Ascending aorta (tissue), 2 donors: ENCODE results near the gene WNT6. TPM values are rescaled to one million over a fixed set of nuclear protein-coding genes. Genes with fewer than 3 reads are reported as not detected.

Source experiments
- DNase-seq, 2 donors: peaks; one replicate each; pipeline ENCODE4 v3.0.0-alpha.2; 2019; ENCODE audit warnings: low spot score in 2 of 2
- H3K27ac ChIP-seq, 2 donors: fragments of 200-600 bp; sonication (generic); one replicate each; pipeline ENCODE4 v1.5.1; 2016 to 2017; ENCODE audit warnings: mild to moderate bottlenecking in 1 of 2
- H3K27me3 ChIP-seq: fragments of 200-600 bp; sonication (generic); one replicate; pipeline ENCODE4 v1.5.1; 2017
- H3K36me3 ChIP-seq, 2 donors: fragments of 200-600 bp; sonication (generic); one replicate each; pipeline ENCODE4 v1.5.1; 2016
- H3K4me1 ChIP-seq, 2 donors: fragments of 200-600 bp; sonication (generic); one replicate each; pipeline ENCODE4 v1.5.1; 2016 to 2017; ENCODE audit warnings: mild to moderate bottlenecking in 1 of 2
- H3K4me3 ChIP-seq, 2 donors: fragments of 200-600 bp; sonication (generic); one replicate each; pipeline ENCODE4 v1.5.1; 2016 to 2017; ENCODE audit warnings: mild to moderate bottlenecking in 1 of 2
- H3K9me3 ChIP-seq, 2 donors: fragments of 200-600 bp; sonication (generic); one replicate each; pipeline ENCODE4 v1.5.1; 2016
- intact Hi-C: fragments of 100-400 bp; cut with DNase I; formaldehyde crosslinking; loops from one replicate; pipeline ENCODE4 v1.15.1; 2023
- total RNA-seq: library from RNA; depleted of rRNA; stranded (reverse); fragments of >200 nt; gene quantifications from one replicate; pipeline ENCODE4 v1.1.0, GENCODE V29; 2016
- TF ChIP-seq, protein P1 (sequence below), 3 experiments: fragments of 200-600 bp in 2 of 3; fragments of 450-650 bp in 1 of 3; sonication (generic) in 2 of 3; IDR thresholded peaks; one replicate each; pipeline ENCODE4 v1.5.1; 2016 to 2019; ENCODE audit warnings: antibody characterized with exemption in 3 of 3, mild to moderate bottlenecking in 1 of 3, moderate library complexity in 1 of 3

WNT6 gene
- total RNA-seq, 1 donor from 2014 or later, result 1.2 TPM

DNA sequence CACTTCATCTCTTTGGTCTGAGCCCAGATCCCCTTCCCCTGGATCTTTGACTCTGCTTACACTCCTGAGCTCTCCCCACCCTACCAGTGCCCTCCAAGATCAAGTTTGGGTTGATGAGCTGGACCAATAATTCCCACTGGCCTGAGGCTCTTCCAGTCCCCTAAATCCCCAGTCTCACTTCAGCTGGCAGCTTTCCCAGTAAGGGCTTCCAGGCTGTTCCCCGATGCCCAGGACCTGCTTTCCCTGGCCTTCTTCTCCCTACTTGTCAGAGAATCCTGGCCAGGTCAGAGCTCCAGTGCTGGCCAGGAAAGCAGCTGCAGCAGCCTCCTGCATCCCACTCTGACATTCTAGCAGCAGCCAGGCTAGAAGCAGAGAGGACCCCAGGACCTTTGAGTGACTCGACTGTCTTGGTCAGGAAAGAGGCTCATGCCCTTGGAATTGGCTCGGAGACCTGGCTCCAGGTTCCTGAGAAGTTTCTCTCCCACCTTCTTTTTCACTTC is 3.5 kb downstream of the WNT6 start:
- no peak for DNase-seq
- peaks cover 28% of the 10 kb centered on the region for H3K27me3 ChIP-seq
- intact Hi-C loops, result no loop called here

DNA sequence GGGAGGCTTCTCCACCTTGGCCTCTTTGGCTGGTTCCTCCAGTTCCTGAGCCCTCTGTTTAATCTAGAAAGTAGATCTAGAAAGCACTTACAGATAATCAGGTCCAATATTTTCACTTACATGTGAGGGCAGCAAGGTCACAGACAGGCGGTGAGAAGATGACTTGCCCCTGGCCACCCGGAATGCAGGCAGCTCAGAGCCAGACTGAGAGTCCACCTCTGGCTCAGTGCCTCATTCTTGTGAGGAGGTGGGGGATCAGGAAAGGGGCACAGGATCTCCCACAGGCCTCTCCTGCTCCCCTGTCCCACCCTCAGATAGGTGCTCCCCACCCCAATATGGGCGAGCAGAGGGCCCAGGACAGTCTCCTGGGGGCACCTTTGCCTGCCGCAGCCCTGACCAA is 5.8 kb downstream of the WNT6 start:
- intact Hi-C loops, result no loop called here
- Histone ChIP-seq H3K4me1 (peaks cover 0 to 8% of the 10 kb centered on the region in 2 donors), H3K4me3 (no peak overlapping the region), H3K27ac (no peak overlapping the region), H3K27me3 (peaks cover 15% of the 10 kb centered on the region), H3K9me3 (no peaks in the 10 kb centered on the region), H3K36me3 (no peaks in the 10 kb centered on the region)
- no peak for DNase-seq
- TF ChIP-seq, protein P1, sequence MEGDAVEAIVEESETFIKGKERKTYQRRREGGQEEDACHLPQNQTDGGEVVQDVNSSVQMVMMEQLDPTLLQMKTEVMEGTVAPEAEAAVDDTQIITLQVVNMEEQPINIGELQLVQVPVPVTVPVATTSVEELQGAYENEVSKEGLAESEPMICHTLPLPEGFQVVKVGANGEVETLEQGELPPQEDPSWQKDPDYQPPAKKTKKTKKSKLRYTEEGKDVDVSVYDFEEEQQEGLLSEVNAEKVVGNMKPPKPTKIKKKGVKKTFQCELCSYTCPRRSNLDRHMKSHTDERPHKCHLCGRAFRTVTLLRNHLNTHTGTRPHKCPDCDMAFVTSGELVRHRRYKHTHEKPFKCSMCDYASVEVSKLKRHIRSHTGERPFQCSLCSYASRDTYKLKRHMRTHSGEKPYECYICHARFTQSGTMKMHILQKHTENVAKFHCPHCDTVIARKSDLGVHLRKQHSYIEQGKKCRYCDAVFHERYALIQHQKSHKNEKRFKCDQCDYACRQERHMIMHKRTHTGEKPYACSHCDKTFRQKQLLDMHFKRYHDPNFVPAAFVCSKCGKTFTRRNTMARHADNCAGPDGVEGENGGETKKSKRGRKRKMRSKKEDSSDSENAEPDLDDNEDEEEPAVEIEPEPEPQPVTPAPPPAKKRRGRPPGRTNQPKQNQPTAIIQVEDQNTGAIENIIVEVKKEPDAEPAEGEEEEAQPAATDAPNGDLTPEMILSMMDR (IDR thresholded peaks at IDR 0.05), result no peak

More for the DNA sequence above, 3.5 kb downstream of the WNT6 start:
- peaks cover 0 to 14% of the 10 kb centered on the region in 2 donors for H3K4me1 ChIP-seq
- no peak overlapping the region for H3K27ac ChIP-seq
- no peak overlapping the region for H3K4me3 ChIP-seq
- TF ChIP-seq, protein P1 (IDR thresholded peaks at IDR 0.05), result no peak
- H3K36me3 ChIP-seq, result no peaks in the 10 kb centered on the region
- no peaks in the 10 kb centered on the region for H3K9me3 ChIP-seq

DNA sequence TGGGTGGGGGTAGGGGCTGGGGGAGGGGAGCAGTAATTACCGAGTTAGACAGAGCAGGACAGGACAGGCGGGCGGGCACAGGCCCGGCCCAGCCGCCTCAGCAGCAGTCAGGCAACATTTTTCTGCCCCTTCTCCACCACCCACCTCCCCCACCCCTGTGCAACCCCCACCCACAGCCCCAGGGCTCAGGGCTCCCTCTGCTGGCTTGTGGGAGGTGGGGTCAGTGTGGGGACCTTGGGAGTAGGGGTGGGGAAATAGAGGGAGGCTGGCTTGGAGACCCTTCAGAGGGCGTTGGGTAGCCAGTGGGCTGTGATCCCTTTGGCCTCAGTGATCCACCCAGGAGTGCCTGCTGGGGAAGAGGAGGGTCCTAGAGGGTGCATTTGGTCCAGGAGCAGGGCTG is 6.4 kb downstream of the WNT6 start:
- H3K4me1 ChIP-seq, result peaks cover 0 to 2% of the 10 kb centered on the region in 2 donors
- intact Hi-C loops, result no loop called here
- TF ChIP-seq, protein P1 (IDR thresholded peaks at IDR 0.05), result no peak

DNA sequence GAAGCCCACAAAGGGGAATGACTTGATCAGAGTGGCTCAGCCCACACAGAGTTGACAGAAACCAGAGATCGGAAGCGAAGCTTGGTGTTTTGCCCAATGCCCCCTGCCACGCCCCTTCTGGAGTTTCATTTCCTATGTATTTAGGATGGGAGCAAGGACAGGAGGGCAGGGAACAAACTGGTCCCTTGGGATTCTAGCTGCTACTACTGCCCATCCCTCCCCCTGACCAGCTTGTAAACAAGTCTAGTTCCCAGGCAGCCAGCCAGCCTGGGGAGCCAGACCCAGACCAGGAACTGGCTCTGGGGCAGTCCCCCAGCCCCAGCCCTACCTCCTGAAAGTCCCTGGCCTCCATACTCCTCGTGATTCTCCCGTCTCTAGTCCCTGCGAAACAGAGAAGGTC is 8.3 kb downstream of the WNT6 start:
- Histone ChIP-seq H3K27me3 (no peaks in the 10 kb centered on the region), H3K4me1 (peaks cover 3 to 4% of the 10 kb centered on the region in 2 donors), H3K36me3 (no peaks in the 10 kb centered on the region), H3K27ac (no peak overlapping the region), H3K9me3 (no peaks in the 10 kb centered on the region), H3K4me3 (no peak overlapping the region)
- no peak for DNase-seq
- TF ChIP-seq, protein P1 (IDR thresholded peaks at IDR 0.05), result no peak
- intact Hi-C loops, result no loop called here

More for the DNA sequence above, 6.4 kb downstream of the WNT6 start:
- Histone ChIP-seq H3K36me3 (no peaks in the 10 kb centered on the region), H3K4me3 (no peak overlapping the region), H3K27ac (no peak overlapping the region), H3K9me3 (no peaks in the 10 kb centered on the region), H3K27me3 (peaks cover 9% of the 10 kb centered on the region)
- DNase-seq, result no peak

DNA sequence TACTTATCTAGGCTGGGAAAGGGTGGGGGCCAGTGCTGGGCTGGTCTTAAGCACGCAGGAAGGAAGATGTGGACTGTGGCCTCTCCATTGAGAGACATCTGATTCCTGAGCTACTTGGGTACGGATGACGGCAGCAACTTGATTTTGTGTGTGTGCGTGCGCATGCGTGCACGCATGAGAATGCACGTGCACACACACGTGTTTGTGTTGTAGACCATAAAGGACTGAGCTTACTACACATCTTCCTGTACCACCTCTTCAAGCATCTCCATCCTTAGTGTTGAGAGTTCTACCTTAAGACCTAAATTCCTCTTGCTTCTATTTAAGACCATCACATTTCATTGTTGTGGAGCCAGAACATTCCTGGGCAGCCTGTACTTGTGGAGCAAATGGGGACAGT is 9.5 kb downstream of the WNT6 start:
- Histone ChIP-seq H3K4me3 (no peak overlapping the region), H3K9me3 (no peaks in the 10 kb centered on the region), H3K36me3 (no peaks in the 10 kb centered on the region), H3K27ac (no peak overlapping the region), H3K27me3 (peaks cover 7% of the 10 kb centered on the region), H3K4me1 (peaks cover 3 to 4% of the 10 kb centered on the region in 2 donors)
- no peak for DNase-seq
- TF ChIP-seq, protein P1 (IDR thresholded peaks at IDR 0.05), result no peak
- intact Hi-C loops, result no loop called here

DNA sequence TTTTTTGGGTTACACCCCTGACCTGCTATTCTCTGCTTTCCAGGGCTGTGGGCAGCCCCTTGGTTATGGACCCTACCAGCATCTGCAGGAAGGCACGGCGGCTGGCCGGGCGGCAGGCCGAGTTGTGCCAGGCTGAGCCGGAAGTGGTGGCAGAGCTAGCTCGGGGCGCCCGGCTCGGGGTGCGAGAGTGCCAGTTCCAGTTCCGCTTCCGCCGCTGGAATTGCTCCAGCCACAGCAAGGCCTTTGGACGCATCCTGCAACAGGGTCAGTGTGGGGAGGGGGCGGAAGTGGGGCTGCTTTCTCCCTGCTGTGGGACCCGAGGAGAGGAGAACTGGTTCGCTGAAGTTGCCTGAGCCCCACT is 11.4 kb downstream of the WNT6 start:
- intact Hi-C loops, result no loop called here
- peaks cover 3 to 4% of the 10 kb centered on the region in 2 donors for H3K4me1 ChIP-seq
- H3K27me3 ChIP-seq, result peaks cover 7% of the 10 kb centered on the region
- TF ChIP-seq, protein P1 (IDR thresholded peaks at IDR 0.05), result no peak
- H3K27ac ChIP-seq, result no peak overlapping the region
- H3K36me3 ChIP-seq, result no peaks in the 10 kb centered on the region
- no peaks in the 10 kb centered on the region for H3K9me3 ChIP-seq
- no peak for DNase-seq
- peak overlapping the region; percentile 48 to 61 for H3K4me3 ChIP-seq
